Neural cell (in vitro differentiated cells): ENCODE data around the gene TMC2. TPM values are rescaled to one million over a fixed set of nuclear protein-coding genes. Genes with fewer than 3 reads are reported as not detected.

Experiments
- H2AFZ ChIP-seq: fragments of 200-600, 300-800 bp; sonication (generic), shearing (Covaris generic); 2 replicates; pipeline ENCODE4 v1.6.0; 2014; ENCODE audit warnings: low read depth, mild to moderate bottlenecking, antibody characterized with exemption, low read length, moderate library complexity
- H3F3A ChIP-seq: fragments of 200-600 bp; shearing (Covaris generic); 2 replicates; pipeline ENCODE4 v1.6.1; 2016; ENCODE audit warnings: mild to moderate bottlenecking, moderate library complexity, mixed read lengths, antibody characterized with exemption, low read length; ENCODE audit not compliant: insufficient read depth, poor library complexity, severe bottlenecking
- H3K27ac ChIP-seq: fragments of 200-600, 300-800 bp; sonication (generic), shearing (Covaris generic); 2 replicates; pipeline ENCODE4 v1.5.1; 2014; ENCODE audit warnings: mild to moderate bottlenecking, low read length, moderate library complexity
- H3K27me3 ChIP-seq: fragments of 300-800, 200-600 bp; sonication (generic), shearing (Covaris generic); 2 replicates; pipeline ENCODE4 v1.6.0; 2014; ENCODE audit warnings: mild to moderate bottlenecking, low read depth, low read length, moderate library complexity; ENCODE audit not compliant: insufficient read depth
- H3K36me3 ChIP-seq: fragments of 300-800, 200-600 bp; sonication (generic), shearing (Covaris generic); 2 replicates; pipeline ENCODE4 v1.5.1; 2014; ENCODE audit warnings: mild to moderate bottlenecking, antibody characterized with exemption, low read length, moderate library complexity; ENCODE audit not compliant: insufficient read depth
- H3K4me2 ChIP-seq: fragments of 300-800, 200-600 bp; sonication (generic), shearing (Covaris generic); 2 replicates; pipeline ENCODE4 v1.6.0; 2014; ENCODE audit warnings: mild to moderate bottlenecking, low read length
- H3K4me3 ChIP-seq: fragments of 300-800, 200-600 bp; sonication (generic), shearing (Covaris generic); 2 replicates; pipeline ENCODE4 v1.5.1; 2014; ENCODE audit warnings: mild to moderate bottlenecking, low read length, moderate library complexity
- H3K79me2 ChIP-seq: fragments of 200-600 bp; shearing (Covaris generic); replicated peaks from 2 replicates; pipeline ENCODE4 v1.6.0; 2014; ENCODE audit warnings: mild to moderate bottlenecking, low read length, moderate library complexity; ENCODE audit not compliant: insufficient read depth
- H3K9ac ChIP-seq: fragments of 300-800, 200-600 bp; sonication (generic), shearing (Covaris generic); 2 replicates; pipeline ENCODE4 v1.6.1; 2016; ENCODE audit warnings: mild to moderate bottlenecking, low read length, mixed read lengths
- H3K9me2 ChIP-seq: fragments of 200-600 bp; shearing (Covaris generic); 2 replicates; pipeline ENCODE4 v1.6.1; 2016; ENCODE audit warnings: mild to moderate bottlenecking, low read length, mixed read lengths; ENCODE audit not compliant: insufficient read depth
- H3K9me3 ChIP-seq: fragments of 200-600, 300-800 bp; sonication (generic), shearing (Covaris generic); 2 replicates; pipeline ENCODE4 v1.6.1; 2016; ENCODE audit warnings: mild to moderate bottlenecking, mixed run types, low read length, moderate library complexity, mixed read lengths
- H4K20me1 ChIP-seq: fragments of 200-600 bp; shearing (Covaris generic); 2 replicates; pipeline ENCODE4 v1.6.1; 2016; ENCODE audit warnings: mild to moderate bottlenecking, mixed run types; ENCODE audit not compliant: insufficient read depth
- CTCF ChIP-seq: fragments of 450-650 bp; IDR thresholded peaks from 2 replicates; pipeline ENCODE4 v1.5.1; 2014; ENCODE audit warnings: antibody characterized with exemption, mild to moderate bottlenecking, moderate library complexity; ENCODE audit not compliant: poor library complexity, severe bottlenecking
- EP300 ChIP-seq: fragments of 450-650 bp; conservative IDR thresholded peaks from 2 replicates; pipeline ENCODE4 v1.6.1; 2014; ENCODE audit warnings: antibody characterized with exemption, mild to moderate bottlenecking, moderate library complexity; ENCODE audit not compliant: poor library complexity, severe bottlenecking
- EZH2 ChIP-seq: fragments of 200-600, 300-800 bp; shearing (Covaris generic), sonication (generic); IDR thresholded peaks from 2 replicates; pipeline ENCODE4 v1.6.1; 2014; ENCODE audit warnings: antibody characterized with exemption, low read length, borderline replicate concordance, mild to moderate bottlenecking; ENCODE audit not compliant: insufficient read depth, poor library complexity, severe bottlenecking
- MXI1 ChIP-seq: fragments of 450-650 bp; conservative IDR thresholded peaks from 2 replicates; pipeline ENCODE4 v1.6.1; 2014; ENCODE audit warnings: antibody characterized with exemption, mild to moderate bottlenecking; ENCODE audit not compliant: poor library complexity, severe bottlenecking
- POLR2AphosphoS5 ChIP-seq: IDR thresholded peaks from 2 replicates; pipeline ENCODE4 v1.6.1; 2012
- RAD21 ChIP-seq: fragments of 450-650 bp; conservative IDR thresholded peaks from 2 replicates; pipeline ENCODE4 v1.6.1; 2014; ENCODE audit warnings: antibody characterized with exemption, mild to moderate bottlenecking, moderate library complexity
- REST ChIP-seq: IDR thresholded peaks from 2 replicates; pipeline ENCODE4 v1.6.1; 2012; ENCODE audit warnings: borderline replicate concordance
- SMC3 ChIP-seq: fragments of 450-650 bp; conservative IDR thresholded peaks from 2 replicates; pipeline ENCODE4 v1.6.1; 2014; ENCODE audit warnings: antibody characterized with exemption, mild to moderate bottlenecking, moderate library complexity; ENCODE audit not compliant: poor library complexity
- TAF1 ChIP-seq: IDR thresholded peaks from 2 replicates; pipeline ENCODE4 v1.6.1; 2012; ENCODE audit warnings: low read depth
- polyA plus RNA-seq: library from polyadenylated mRNA; depleted of rRNA; stranded (reverse); fragments of >200 nt; gene quantifications from 2 replicates; pipeline ENCODE4 v1.2.3, GENCODE V29; 2014

Gene TMC2
- polyA plus RNA-seq, 1 donor from 2014 or later, result 0.11 TPM

GRCh38 chr20:2527762-2528161, 8.6 kb upstream of the TMC2 start:
- TF ChIP-seq SMC3, result no peak
- Histone ChIP-seq H3K4me2 (no peak overlapping the region), H3K27me3 (peaks cover 17% of the 10 kb centered on the region), H3K36me3 (no peaks in the 10 kb centered on the region), H3K9ac (no peak overlapping the region), H2AFZ (no peak overlapping the region), H3K9me3 (no peaks in the 10 kb centered on the region), H3K27ac (no peak overlapping the region), H3K9me2 (no peaks in the 10 kb centered on the region), H3F3A (no peaks in the 10 kb centered on the region), H3K79me2 (no peaks in the 10 kb centered on the region), H4K20me1 (no peaks in the 10 kb centered on the region), H3K4me3 (no peak overlapping the region)

GRCh38 chr20:2528671-2529271, 7.6 kb upstream of the TMC2 start:
- H3K4me3 ChIP-seq, result no peak overlapping the region
- H3K79me2 ChIP-seq, result no peaks in the 10 kb centered on the region
- no peaks in the 10 kb centered on the region for H3K9me2 ChIP-seq
- no peak for TF ChIP-seq CTCF
- TF ChIP-seq POLR2AphosphoS5, result no peak
- no peak for TF ChIP-seq EP300
- no peak for TF ChIP-seq RAD21
- TF ChIP-seq SMC3, result no peak
- no peak for TF ChIP-seq MXI1
- no peak for TF ChIP-seq REST
- TF ChIP-seq TAF1, result no peak
- TF ChIP-seq EZH2, result no peak
- no peaks in the 10 kb centered on the region for H3K9me3 ChIP-seq
- H3K36me3 ChIP-seq, result no peaks in the 10 kb centered on the region
- H3F3A ChIP-seq, result no peaks in the 10 kb centered on the region
- H3K27ac ChIP-seq, result no peak overlapping the region
- no peaks in the 10 kb centered on the region for H4K20me1 ChIP-seq
- peaks cover 17% of the 10 kb centered on the region for H3K27me3 ChIP-seq
- H3K9ac ChIP-seq, result no peak overlapping the region
- H2AFZ ChIP-seq, result no peak overlapping the region
- no peak overlapping the region for H3K4me2 ChIP-seq

GRCh38 chr20:2533118-2533517, 3.3 kb upstream of the TMC2 start:
- Histone ChIP-seq H3F3A (no peaks in the 10 kb centered on the region), H3K79me2 (no peaks in the 10 kb centered on the region), H3K27me3 (no peaks in the 10 kb centered on the region), H3K27ac (no peak overlapping the region), H3K4me3 (no peak overlapping the region), H3K9me3 (no peaks in the 10 kb centered on the region), H2AFZ (no peak overlapping the region), H3K9ac (no peak overlapping the region), H3K36me3 (no peaks in the 10 kb centered on the region), H3K9me2 (no peaks in the 10 kb centered on the region), H3K4me2 (no peak overlapping the region), H4K20me1 (no peaks in the 10 kb centered on the region)
- TF ChIP-seq EP300 (no peak), CTCF (no peak), EZH2 (no peak)
